C4-2B (cell line): ENCODE data around the gene INPP5J.
A peak's percentile ranks its signal among the peaks of the same experiment; 100 is the strongest.
"Not testable (repeated sequence)": the region's sequence is repeated elsewhere in the genome, so short reads cannot be mapped to it uniquely, and the experiment has no call there.

Source experiments
- H3K27ac ChIP-seq: fragments of 450-650 bp; 2 replicates; pipeline ENCODE4 v1.5.1; 2017
- ZFX ChIP-seq: fragments of 450-650 bp; IDR thresholded peaks from 2 replicates; pipeline ENCODE4 v1.6.1; 2017
- TF ChIP-seq, protein P1 (sequence below): fragments of 450-650 bp; conservative IDR thresholded peaks from 2 replicates; pipeline ENCODE4 v1.5.1; 2017; ENCODE audit warnings: mild to moderate bottlenecking

INPP5J gene

DNA sequence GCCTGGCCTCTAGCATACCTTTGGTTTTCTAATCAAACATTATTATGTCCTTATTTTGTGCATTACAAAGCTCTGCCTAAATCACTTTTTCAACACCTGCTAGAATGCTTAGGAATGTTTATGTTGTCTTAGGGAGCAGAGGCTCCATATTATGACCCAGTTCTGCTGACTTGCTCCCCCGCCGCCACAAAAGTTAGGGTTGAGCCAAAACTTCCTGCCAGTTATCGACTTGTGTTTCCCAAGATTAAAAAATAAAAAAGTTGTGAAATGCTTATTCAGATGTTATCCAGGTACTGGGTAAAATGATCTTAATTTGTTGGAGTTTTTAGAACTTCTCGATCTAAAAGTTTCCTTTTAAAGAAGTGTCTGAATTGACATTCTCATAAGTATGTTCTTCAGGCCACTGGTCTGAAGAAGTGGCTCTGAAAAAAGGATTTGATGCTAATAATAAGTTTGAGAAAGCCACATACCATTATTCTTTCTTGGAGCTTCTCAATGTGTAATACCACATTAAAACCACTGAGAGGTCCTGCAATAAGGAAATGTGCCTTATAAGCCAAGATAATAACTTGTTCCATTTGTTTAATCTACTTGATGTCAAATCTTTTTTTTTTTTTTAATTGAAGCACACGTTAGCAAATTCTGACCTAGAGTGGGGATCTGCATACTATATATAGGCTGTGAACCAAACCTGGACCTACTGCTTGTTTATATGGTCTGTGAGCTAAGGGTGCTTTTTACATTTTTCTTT is 39.4 kb downstream of the INPP5J start:
- TF ChIP-seq, protein P1, sequence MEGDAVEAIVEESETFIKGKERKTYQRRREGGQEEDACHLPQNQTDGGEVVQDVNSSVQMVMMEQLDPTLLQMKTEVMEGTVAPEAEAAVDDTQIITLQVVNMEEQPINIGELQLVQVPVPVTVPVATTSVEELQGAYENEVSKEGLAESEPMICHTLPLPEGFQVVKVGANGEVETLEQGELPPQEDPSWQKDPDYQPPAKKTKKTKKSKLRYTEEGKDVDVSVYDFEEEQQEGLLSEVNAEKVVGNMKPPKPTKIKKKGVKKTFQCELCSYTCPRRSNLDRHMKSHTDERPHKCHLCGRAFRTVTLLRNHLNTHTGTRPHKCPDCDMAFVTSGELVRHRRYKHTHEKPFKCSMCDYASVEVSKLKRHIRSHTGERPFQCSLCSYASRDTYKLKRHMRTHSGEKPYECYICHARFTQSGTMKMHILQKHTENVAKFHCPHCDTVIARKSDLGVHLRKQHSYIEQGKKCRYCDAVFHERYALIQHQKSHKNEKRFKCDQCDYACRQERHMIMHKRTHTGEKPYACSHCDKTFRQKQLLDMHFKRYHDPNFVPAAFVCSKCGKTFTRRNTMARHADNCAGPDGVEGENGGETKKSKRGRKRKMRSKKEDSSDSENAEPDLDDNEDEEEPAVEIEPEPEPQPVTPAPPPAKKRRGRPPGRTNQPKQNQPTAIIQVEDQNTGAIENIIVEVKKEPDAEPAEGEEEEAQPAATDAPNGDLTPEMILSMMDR: no peak; the same call in 1 of the 2 replicates
- TF ChIP-seq ZFX: no peak
- H3K27ac ChIP-seq: no peak overlapping the region

DNA sequence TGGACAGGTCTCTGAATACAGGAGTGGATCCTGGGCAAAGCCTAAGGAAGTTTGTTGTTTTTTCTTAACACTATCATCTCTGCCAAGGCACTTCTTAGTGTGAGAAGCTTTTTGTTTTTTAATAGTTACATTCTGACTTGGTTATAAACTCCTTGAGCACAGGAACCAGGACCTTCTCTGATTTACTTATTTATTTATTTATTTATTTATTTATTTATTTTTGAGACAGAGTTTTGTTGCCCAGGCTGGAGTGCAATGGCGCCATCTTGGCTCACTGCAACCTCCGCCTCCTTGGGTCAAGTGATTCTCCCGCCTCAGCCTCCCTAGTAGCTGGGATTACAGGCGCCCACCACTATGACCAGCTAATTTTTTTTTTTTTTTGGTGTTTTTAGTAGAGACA is 48.2 kb downstream of the INPP5J start:
- H3K27ac ChIP-seq: no peak overlapping the region
- TF ChIP-seq, protein P1: no peak

DNA sequence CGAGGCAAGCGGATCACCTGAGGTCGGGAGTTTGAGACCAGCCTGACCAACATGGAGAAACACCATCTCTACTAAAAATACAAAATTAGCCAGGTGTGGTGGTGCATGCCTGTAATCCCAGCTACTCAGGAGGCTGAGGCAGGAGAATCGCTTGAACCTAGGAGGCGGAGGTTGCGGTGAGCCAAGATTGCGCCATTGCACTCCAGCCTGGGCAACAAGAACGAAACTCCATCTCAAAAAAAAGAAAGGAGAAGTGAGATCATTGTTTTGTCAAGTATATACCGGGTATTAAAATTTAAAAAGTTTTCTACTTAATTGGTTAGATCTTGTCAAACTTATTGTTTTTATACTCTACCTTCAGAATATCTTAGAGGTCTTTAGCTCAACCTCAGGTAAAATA is 49.0 kb downstream of the INPP5J start:
- not testable (repeated sequence) for H3K27ac ChIP-seq

DNA sequence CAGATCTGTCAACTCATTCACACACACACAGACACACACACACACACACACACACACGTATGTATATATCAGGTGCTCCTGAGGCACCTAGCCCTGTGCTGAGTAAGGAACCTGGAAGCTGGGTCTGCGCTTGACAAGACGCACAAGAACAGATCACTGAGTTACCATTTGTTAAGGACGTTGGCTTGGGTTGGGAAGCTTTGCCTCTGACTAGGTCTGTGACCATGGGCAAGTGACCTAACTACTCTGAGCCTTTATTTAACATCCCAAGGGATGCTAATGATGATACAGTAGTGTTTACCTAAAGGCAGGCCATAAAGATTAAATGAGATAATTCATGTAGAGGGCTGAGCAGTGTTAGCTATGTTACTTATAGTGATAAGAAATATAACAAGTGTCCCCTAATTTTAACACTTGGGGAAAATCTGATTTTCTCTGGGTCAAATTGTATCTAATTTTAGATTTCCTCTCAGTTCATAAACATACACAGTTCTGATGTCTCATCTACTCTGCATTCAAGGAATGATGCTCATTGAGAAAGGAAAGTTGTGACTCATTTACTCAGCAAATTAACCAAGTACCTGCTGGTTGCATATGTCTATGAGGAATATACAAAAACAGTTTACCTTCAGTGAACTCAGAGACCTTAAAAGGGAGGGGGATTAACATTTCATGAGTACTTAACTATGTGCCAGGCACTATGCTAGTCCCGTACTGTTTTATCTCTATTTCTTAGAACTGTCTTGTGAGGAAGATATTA is 50.8 kb downstream of the INPP5J start:
- H3K27ac ChIP-seq: no peak overlapping the region
- TF ChIP-seq, protein P1: no peak
- no peak for TF ChIP-seq ZFX

DNA sequence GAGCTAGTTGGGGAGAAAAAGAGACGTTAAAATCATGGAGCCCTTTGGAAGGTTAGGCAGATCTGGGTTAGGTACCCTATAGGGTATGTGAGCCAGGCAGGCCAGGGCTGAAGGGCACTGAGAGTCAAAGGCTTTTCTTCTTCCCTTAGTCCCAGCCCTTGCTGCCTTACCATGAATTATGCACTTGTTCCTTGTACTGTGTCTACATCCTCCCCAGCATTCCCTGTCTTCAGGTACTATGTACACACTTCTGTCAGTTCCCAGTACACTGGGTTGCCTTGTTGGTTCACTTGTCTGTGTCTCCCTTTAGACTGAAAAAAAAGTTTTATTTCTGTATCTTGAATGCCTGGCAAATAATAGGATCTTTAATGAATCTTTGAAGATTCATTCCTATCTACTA is 54.2 kb downstream of the INPP5J start:
- H3K27ac ChIP-seq: no peak overlapping the region; the same call in 1 of the 2 replicates
- no peak for TF ChIP-seq ZFX
- TF ChIP-seq, protein P1: no peak

DNA sequence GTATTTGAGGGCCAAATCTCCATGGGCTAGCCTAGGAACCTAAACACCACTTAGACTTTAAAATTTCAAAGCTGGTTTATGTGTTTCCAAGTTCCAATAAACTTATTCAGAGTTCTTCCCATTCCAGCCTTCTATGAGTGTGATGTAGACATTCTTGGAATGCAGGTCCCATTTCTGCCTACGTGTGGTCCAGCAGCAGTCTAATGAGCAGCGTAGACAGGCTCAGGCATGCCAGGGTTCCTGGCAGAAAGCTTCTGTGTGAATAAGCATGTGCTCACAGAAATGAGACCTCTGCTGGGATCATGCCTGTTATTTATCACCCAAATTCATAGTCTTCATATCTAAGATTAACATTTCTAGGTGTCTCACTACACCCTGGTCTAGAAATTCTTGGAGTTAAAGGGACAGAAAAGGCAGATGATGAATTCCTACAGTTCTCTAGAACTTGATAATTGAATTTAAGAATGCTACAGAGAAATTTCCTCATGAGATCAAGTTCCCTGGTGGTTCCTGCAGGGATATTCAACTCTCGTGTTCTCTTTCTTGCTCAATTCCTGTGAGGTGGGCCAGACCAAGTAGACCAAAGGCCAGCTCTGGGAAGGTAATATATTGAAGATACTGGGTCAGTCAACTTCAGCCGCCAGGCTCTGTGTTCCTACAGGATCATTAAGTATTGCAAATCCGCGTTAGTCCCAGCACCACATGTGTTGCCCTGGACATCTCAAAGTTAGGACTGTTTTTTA is 54.8 kb downstream of the INPP5J start:
- no peak overlapping the region for H3K27ac ChIP-seq

DNA sequence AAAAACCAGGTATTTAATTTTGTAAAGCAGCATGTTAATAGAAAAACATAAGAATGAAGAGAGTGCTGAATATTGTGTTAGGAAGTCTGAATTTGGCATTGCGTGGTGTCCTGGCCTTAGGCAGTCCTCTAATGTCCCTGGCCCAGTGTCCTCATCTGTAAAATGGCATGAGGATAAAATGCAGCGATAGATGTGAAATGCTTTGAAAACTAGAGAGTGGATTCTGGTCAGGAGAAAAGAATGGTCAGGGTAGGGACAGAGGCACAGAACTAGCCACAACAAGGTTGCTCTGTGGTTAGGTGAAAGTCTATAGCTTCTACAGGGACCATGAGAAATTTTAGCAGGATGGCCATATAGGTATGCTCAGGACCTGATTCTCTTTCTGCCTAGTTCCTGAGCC is 56.1 kb downstream of the INPP5J start:
- no peak for TF ChIP-seq ZFX
- TF ChIP-seq, protein P1: no peak
- peak overlapping the region; percentile 92 for H3K27ac ChIP-seq

More for the DNA sequence above, 54.8 kb downstream of the INPP5J start:
- TF ChIP-seq, protein P1: no peak
- no peak for TF ChIP-seq ZFX
